ENCODE data around the gene MAPK8IP2. TPM values are rescaled to one million over a fixed set of nuclear protein-coding genes. Genes with fewer than 3 reads are reported as not detected.

The MAPK8IP2 gene
- total RNA-seq, 2 donors from 2014 or later: 1.2 to 1.4 TPM

GRCh38 chr22:50602338-50602700, 1.7 kb downstream of the MAPK8IP2 start:
- Histone ChIP-seq H3K9ac (ENCODE audit: low read depth in 2 of 2, low read length in 2 of 2) (no peak overlapping the region), H3K9me3 (no peaks in the 10 kb centered on the region), H3K4me1 (no peaks in the 10 kb centered on the region), H3K36me3 (no peaks in the 10 kb centered on the region), H3K27me3 (peaks cover 45% of the 10 kb centered on the region), H3K4me3 (no peak overlapping the region), H3K27ac (no peak overlapping the region)
- intact Hi-C loops (cut with DNase I): no loop called here
- no peak for DNase-seq
- TF ChIP-seq, protein P1, sequence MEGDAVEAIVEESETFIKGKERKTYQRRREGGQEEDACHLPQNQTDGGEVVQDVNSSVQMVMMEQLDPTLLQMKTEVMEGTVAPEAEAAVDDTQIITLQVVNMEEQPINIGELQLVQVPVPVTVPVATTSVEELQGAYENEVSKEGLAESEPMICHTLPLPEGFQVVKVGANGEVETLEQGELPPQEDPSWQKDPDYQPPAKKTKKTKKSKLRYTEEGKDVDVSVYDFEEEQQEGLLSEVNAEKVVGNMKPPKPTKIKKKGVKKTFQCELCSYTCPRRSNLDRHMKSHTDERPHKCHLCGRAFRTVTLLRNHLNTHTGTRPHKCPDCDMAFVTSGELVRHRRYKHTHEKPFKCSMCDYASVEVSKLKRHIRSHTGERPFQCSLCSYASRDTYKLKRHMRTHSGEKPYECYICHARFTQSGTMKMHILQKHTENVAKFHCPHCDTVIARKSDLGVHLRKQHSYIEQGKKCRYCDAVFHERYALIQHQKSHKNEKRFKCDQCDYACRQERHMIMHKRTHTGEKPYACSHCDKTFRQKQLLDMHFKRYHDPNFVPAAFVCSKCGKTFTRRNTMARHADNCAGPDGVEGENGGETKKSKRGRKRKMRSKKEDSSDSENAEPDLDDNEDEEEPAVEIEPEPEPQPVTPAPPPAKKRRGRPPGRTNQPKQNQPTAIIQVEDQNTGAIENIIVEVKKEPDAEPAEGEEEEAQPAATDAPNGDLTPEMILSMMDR (IDR thresholded peaks at IDR 0.05): no peak

DNA sequence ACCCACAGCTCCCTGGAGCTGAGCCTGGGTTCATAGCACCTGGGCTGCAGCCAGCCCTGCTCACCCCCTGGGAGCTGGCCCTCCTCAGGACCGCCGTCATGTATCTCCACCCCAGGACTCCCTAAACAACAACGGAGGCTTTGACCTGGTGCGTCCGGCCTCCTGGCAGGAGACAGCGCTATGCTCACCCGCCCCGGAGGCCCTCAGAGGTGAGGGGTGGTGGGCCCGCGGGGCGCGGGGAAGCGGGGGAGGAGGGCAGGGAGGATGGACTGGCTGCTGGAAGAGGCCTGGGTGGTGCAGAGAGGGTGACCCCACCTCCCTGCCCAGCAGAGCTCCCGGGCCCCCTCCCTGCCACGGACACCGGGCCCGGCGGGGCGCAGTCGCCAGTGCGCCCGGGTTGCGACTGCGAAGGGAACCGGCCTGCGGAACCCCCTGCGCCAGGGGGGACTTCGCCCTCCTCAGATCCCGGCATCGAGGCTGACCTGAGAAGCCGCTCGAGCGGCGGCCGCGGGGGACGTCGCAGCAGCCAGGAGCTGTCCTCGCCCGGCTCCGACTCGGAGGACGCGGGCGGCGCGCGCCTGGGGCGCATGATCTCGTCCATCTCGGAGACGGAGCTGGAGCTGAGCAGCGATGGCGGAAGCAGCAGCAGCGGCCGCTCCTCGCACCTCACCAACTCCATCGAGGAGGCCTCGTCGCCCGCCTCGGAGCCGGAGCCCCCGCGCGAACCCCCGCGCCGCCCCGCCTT, 3.1 kb downstream of the MAPK8IP2 start:
- TF ChIP-seq, protein P1 (IDR thresholded peaks at IDR 0.05): no peak
- DNase-seq: no peak
- H3K27me3 ChIP-seq: peaks cover 45% of the 10 kb centered on the region

DNA sequence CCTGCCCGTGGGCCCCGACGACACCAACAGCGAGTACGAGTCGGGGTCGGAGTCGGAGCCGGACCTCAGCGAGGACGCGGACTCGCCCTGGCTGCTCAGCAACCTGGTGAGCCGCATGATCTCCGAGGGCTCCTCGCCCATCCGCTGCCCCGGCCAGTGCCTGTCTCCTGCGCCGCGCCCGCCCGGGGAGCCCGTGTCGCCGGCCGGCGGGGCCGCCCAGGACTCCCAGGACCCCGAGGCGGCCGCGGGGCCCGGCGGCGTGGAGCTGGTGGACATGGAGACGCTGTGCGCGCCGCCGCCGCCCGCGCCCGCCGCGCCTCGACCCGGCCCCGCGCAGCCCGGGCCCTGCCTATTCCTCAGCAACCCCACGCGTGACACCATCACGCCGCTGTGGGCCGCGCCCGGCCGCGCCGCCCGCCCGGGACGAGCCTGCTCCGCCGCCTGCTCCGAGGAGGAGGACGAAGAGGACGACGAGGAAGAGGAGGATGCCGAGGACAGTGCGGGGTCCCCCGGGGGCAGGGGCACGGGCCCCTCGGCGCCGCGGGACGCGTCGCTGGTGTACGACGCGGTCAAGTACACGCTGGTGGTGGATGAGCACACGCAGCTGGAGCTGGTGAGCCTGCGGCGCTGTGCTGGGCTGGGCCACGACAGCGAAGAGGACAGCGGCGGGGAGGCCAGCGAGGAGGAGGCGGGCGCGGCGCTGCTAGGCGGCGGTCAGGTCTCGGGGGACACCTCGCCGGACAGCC, 3.8 kb downstream of the MAPK8IP2 start:
- TF ChIP-seq, protein P1 (IDR thresholded peaks at IDR 0.05): no peak
- H3K4me1 ChIP-seq: no peaks in the 10 kb centered on the region
- intact Hi-C loops (cut with DNase I): no loop called here
- H3K27ac ChIP-seq: no peak overlapping the region
- no peaks in the 10 kb centered on the region for H3K9me3 ChIP-seq
- H3K27me3 ChIP-seq: peaks cover 37% of the 10 kb centered on the region
- DNase-seq: no peak
- H3K36me3 ChIP-seq: no peaks in the 10 kb centered on the region
- H3K4me3 ChIP-seq: no peak overlapping the region
- no peak overlapping the region for H3K9ac ChIP-seq (ENCODE audit: low read depth in 2 of 2, low read length in 2 of 2)

More for the DNA sequence above, 3.1 kb downstream of the MAPK8IP2 start:
- no peaks in the 10 kb centered on the region for H3K9me3 ChIP-seq
- no peak overlapping the region for H3K27ac ChIP-seq
- intact Hi-C loops (cut with DNase I): no loop called here
- no peaks in the 10 kb centered on the region for H3K4me1 ChIP-seq
- H3K9ac ChIP-seq (ENCODE audit: low read depth in 2 of 2, low read length in 2 of 2): no peak overlapping the region
- H3K36me3 ChIP-seq: no peaks in the 10 kb centered on the region
- no peak overlapping the region for H3K4me3 ChIP-seq

- Histone ChIP-seq H3K27me3 (peaks cover 32% of the 10 kb centered on the region), H3K4me1 (no peaks in the 10 kb centered on the region), H3K4me3 (no peak overlapping the region), H3K36me3 (no peaks in the 10 kb centered on the region), H3K27ac (no peak overlapping the region), H3K9me3 (no peaks in the 10 kb centered on the region), H3K9ac (ENCODE audit: low read depth in 2 of 2, low read length in 2 of 2) (no peak overlapping the region)
- DNase-seq: no peak
- TF ChIP-seq, protein P1 (IDR thresholded peaks at IDR 0.05): no peak
- intact Hi-C loops (cut with DNase I): no loop called here
Measured at GRCh38 chr22:50605002-50605612, 4.5 kb downstream of the MAPK8IP2 start.

DNA sequence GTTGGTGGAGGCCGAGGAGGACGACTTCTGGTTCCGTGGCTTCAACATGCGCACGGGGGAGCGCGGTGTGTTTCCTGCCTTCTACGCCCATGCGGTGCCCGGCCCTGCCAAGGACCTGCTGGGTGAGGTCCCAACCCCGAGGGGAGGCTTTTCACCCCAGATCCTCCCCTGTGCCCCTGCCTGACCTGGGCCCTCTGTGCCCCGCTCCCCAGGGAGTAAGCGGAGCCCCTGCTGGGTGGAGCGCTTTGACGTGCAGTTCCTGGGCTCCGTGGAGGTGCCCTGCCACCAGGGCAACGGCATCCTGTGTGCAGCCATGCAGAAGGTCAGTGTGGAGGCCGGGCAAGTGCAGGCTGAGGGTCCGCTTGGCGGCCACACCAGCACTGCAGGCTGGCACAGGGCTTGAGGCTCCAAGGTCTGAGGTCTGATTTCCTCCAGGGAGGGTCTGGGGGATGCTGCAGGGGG, 5.1 kb downstream of the MAPK8IP2 start:
- H3K9ac ChIP-seq (ENCODE audit: low read depth in 2 of 2, low read length in 2 of 2): no peak overlapping the region
- TF ChIP-seq, protein P1 (IDR thresholded peaks at IDR 0.05): no peak
- no peak overlapping the region for H3K27ac ChIP-seq
- intact Hi-C loops (cut with DNase I): no loop called here
- H3K4me1 ChIP-seq: no peaks in the 10 kb centered on the region
- peaks cover 32% of the 10 kb centered on the region for H3K27me3 ChIP-seq
- H3K36me3 ChIP-seq: no peaks in the 10 kb centered on the region
- no peak overlapping the region for H3K4me3 ChIP-seq
- no peaks in the 10 kb centered on the region for H3K9me3 ChIP-seq
- no peak for DNase-seq
